ENCODE data around the gene ARHGEF3.

DNA sequence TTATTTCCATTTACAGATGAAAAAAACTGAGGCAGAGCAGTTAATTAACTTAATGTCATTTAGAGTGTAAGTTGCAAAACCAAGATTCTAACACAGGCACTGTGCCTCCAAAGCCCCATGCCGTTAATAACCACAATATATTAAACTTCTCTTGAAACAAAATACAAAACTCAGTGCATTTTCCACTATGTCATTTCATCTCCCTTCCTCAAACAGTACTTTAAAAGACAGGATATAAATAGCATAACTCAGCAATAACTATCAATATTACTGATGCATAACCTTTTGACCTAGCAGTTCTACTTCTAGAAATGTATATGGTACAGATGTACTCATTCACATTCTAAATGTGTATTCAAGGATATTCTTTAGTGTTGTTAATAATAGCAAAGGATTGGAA is 113.6 kb downstream of the ARHGEF3 start:
- TF ChIP-seq POLR2A (IDR thresholded peaks at IDR 0.05; ENCODE audit: low read depth, low read length) = no peak
- no peak for TF ChIP-seq POLR2AphosphoS5 (IDR thresholded peaks at IDR 0.05; ENCODE audit: low read depth, low read length)
- no peak for TF ChIP-seq TAF1 (IDR thresholded peaks at IDR 0.05; ENCODE audit: low read depth, low read length)
- TF ChIP-seq SPI1 (IDR thresholded peaks at IDR 0.05; ENCODE audit: low read depth, low read length) = peak; percentile 41
- no peak for TF ChIP-seq POU2F2 (IDR thresholded peaks at IDR 0.05; ENCODE audit: low read depth, low read length)
